NCI-H524 (cell line): Measurements from ENCODE around the gene KIF1A.

ENCODE experiments used
- DNase-seq, 2 experiments: peaks; one replicate each; lab custom pipeline; 2025; lab: John Stamatoyannopoulos, UW

KIF1A gene

DNA sequence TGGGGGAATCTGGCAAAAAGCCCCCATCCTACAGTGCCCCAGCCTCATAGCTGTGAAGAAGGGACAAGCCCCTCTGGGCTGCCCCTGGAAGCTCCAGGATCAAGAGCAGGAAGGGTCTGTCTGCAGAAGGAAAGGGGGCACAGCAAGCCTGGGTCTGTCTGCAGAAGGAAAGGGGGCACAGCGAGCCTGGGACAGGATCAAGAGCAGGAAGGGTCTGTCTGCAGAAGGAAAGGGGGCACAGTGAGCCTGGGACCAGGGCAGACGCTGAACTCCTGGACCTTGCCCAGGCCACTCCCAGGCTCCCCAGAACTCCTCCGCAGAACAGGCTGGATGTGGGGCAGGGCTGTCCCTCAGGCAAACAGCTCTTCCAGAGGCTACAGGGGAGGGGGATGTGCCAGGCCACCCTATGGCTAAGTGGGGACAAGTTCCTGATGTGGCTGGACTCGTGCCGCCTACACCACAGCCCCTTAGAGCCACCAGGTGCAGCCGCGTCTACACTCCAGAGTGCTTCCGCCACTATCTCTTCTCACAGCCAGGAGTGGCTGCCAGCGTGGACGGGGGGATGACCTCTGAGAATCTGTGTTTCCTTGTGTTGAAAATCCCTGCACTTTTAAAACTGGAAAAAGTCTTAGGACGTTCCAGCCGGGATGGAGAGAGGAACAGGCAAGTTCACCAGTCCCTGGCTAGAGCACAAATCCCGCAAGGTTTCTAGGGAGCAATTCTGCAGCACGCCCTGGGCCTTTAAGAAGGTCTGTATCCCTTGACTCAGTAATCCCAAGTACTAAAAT, 20.8 kb downstream of the KIF1A start:
- DNase-seq, result no peak

DNA sequence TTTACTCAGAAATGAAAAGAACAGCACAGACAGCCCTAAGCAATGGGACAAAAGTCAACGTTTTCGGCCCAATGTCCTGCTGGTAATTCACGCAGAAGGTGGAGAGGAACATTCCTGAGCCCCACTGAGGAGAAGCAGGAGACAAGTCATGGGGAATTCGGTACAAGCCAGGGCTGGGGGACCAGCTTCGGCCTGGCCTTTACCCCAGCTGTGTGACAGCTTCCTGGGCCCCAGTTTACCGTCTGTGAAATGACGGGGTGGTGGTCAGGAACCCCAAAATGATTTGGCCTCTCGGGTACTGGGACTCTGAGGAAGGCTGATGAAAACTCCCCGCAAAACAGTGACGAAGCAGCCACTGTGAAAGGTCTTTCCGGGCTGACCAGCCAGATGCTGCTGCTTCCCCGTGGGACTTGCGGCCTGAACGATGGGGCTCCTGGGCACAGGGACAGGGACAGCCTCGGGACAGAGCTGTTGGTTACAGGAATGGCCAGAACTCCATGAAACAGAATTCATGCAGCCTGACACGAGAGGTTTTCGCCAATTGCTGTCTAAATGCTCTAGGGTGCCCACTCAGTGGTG, 21.6 kb downstream of the KIF1A start:
- DNase-seq, result no peak

DNA sequence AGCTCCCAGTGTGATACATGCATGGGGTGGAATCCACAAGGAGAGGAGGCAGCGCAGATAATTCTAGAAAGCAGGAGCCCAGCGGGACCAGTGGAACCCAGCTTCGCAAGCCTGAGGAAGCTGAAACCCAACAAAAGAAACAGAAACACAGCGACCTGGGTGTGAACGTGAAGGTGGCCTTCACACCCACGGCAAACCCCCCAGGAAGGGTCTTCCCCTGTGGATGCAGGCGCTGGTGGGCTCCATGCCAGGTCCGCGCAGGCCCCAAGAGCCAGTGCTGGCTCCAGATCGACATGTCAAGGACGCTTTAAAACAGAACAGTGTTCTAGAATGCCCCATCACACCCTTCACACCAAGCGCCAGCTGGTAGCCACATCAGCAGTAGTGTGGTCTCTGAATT, 22.1 kb downstream of the KIF1A start:
- DNase-seq, result no peak

DNA sequence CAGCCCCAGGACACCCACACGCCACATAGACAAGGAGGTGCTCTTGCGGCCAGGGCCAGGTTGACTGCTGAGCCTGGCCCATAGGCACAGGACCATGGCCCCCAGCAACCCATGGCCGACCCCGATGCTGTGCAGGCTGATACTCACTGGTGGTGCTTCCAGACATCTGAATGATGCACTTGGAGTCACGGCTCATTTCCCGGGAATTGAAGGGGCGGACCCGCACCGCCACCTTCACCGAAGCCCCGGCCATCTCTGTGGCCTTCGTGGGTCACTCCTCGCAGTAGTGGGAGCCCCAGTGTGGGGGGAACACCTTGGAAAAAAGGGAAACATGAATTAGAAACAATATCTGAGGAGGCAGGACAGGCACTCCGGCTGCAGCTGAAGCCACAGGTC, 22.5 kb downstream of the KIF1A start:
- no peak for DNase-seq

DNA sequence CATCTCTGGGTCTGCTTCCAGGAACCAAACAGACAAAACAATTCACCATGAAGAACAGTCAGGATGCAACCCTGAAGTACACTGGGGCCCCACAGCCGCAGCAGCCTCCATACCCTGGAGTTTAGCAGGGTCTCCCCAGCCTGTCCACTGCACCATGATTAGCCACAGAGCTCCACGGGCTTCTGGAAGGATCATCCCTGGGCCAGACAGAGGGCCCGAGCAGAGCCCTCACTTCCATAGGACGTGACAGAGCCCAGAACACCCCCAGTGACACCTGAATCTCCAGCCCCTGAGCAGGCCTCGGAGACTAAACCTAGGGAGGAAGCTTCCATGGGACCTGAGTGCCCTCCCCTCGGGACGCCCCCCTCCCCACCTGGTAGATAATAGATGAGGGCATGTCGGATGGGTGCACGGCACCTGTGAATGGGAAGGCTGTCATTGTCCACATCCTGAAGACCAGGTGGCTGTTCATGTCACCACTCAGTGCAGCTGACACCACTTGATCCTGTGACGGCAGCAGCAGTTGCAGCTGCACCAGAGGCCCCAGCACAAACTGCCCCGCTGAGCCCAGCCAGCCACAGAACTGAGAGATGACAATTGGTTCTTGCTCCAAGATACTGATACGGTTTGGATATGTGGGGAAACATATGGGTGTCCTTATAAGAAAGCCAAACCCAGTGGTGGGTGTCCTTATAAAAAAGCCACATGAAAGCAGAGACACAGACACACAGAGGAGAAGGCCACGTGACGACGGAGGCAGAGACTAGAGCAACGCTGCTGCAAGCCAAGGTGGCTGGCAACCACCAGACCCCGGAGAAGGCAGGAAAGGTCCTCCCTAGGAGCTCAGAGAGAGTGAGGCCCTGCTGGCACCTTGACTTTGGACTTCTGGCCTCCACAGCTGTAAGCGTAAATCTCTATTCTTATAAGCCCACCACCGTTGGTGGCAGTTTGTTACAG, 23.2 kb downstream of the KIF1A start:
- no peak for DNase-seq

DNA sequence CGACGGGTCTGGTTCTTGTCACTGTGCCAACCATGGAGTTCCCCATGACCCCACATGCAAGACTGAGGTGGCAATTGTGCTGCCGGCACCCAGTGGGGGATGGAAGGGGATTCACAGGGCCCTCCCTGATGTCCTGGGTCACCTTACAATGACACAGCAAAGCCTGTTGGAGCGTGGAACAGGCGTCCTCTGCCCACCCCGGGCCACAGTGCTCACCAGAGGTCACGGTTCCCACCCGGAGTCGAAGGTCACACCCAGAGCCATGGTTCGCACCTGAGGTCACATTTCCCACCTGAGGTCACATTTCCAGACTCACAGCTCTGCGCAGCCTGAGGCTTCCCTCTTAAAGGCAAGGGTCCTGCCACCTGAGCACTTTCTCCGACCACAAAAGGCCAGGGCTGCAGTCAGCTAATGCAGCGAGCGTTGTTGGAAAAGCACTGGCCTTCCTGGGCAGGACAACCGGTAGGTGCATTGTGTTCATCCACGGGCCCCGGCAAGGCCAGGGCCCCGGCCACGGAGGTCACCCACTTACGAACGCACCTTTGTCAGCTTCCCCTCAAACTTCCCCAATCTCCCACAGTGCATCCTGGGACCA, 24.0 kb downstream of the KIF1A start:
- no peak for DNase-seq

DNA sequence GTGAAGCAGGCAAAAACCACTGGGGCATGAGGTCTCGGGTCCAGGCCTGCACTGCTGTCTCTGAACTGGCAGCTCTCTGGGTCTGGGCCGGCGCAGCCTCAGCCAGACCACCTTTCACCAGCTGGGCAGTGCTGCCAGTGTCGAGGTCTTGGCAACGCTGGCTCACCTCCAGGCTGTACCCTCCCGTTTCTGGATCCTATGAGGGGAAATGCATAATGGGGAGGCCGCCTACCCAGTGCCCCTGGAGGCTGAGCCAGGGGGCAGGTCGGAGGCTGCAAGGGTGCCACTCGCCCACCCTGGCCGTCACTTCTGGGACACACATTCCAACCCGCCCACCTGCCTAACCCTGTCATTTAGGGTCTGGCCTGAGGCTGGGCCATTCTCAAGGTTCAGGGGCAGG, 24.6 kb downstream of the KIF1A start:
- DNase-seq, result no peak

DNA sequence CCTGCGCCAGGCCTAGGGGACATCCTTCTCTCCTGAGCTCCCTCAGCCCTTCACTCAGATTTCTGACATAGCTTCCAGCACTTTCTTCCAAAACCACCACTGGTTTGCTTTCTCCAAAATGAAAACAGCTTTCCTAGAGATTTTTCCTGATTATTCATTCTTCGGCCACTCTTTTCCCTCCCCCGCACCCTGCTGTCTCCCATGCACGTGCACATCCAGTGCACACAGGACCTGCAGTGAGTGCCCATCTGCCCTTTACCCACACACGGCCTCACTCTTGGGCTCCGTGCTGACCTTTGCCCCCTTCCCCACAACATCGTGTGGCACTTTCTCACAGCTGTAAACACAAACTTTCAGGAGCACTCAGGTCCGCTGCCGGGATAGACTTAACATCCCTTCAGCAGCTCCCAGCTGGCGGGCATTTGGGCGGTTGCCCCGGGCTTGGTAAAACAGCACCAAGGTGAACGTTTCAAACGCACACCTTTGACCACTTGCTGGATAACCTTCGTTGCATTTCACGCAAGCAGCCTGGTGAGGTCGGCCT, 25.8 kb downstream of the KIF1A start:
- DNase-seq, result no peak

DNA sequence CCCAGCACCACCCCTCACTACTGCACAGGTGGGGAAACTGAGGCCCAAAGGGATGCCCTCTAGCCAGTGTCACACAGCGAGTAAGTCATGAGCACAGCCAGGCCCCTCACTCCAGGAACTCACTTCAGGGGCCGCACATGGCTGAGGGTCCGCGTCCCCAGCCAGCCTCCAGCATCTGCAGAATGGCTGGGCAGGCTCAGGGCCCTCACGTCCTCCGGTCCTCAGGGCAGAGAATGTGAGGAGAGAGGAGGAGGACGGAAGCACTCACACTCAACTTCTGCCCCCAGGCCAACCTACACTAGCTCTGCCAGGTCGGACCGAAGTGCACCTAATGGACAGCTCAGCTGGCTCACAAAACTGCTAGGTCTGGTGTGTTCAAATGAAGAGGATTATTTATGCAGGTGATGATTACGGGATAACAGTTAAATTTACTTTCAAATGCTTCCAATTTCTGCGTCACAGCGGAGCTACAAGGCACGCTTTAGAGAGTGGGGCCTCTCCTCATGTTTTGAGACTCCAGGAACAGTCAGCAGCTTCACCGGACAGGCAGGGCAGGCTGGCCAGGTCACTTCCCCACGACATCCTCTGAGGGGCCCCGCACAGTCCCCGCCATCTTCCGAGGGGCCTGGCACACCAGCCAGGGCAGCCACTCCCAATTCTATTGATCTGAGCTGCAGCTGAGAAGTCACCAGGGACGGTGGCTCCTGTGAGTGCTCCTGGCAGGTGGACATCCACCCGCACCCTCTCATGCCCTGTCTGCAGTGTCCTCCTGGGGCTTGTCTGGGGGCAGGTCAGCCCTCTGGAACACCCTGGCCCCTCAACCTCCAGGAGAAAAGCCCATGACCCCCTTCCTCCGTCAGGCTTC, 26.5 kb downstream of the KIF1A start:
- no peak for DNase-seq

DNA sequence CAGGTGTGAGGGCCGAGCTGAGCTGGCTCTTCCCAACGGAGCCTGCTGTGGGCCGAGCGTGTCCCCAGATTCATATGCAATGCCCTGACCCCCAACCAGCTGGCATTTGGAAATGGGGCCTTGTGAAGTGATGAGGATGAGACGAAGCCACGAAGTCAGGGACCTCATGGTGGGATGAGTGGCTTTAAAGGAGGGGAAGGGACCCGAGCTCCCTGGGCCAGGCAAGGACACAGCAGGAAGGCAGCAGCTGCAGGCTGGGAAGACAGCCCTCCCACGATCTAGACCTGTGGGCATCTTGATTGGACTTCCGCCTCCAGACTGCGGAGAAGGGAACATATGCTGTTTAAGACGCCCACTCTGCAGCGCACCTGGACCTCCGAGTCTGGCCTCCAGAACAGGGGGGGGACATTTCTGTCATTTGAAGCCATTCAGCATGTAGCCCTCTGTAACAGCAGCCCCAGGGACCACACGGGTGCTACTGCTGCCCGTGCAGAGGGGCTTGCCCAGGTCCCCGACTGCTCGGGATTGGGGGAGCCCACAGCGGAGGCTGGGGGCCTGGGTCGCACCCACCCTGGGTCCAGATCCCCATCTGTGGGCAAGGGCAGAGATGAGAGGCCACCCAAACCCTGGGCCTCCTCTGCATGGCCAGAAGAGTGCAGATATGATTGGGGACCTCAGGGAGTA, 27.2 kb downstream of the KIF1A start:
- peak in 1 of 2 experiments; percentile 37 for DNase-seq

DNA sequence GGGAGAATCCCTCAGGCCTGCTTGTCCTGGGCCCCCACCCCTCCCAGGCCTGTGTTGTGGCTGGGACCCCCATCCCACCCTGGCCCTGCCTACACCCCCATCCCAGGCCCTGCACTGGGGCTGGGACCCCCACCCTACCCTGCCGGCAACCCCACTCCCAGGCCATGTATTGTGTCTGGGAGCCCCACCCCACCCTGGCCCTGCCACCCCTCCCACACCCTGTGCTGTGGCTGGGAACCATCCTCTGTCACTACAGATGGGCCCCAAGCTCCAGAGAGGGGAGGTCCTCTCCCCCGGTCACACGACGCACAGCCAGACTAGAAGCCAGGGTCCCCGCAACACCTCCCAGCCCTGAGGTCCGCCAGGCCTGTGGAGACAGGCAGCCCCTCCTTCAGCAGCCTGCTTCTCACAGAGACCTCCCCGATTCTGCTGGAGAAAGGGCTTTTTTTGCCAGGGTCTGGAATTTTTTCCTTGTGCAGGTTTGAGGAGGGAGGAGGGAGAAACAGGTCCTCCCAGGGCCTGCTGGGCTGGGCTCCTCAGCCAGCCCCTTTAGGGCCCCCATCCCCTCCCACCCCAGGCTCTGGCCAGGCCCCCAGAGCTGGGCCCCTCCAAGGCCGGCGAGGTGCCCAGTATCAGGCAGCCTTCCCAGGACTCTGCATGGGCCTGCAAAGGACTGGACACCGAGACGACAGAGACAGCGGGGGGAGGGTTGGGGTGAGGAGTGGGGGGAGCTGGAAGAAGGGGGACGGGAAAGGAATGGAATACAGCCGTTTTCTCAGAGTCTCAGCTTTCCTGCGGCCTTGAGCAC, 28.0 kb downstream of the KIF1A start:
- DNase-seq, result no peak

DNA sequence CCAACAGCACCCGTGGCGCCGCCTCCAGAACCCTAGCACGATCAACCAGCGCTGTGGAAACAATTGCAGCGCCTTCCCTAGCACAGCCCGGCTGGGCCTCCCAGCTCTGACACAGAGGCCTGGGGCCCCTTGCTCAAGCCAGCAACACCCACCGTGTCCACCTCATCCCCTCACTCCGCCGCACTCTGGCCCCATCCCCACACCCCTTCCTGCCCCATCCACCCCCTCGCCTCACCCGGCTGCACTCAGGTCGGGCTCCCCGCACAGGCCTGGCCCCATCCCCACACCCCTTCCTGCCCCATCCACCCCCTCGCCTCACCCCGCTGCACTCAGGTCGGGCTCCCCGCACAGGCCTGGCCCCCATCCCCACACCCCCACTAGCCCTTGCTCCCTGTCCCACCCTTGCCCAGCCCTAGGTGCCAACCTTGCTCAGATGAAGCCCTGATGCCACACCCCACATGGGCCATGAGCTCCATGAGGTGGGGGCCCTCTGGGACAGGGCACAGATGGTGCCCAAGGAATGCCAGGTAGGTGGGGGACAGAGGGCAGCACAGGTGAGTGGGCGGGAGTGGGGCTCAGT, 28.7 kb downstream of the KIF1A start:
- DNase-seq, result no peak

DNA sequence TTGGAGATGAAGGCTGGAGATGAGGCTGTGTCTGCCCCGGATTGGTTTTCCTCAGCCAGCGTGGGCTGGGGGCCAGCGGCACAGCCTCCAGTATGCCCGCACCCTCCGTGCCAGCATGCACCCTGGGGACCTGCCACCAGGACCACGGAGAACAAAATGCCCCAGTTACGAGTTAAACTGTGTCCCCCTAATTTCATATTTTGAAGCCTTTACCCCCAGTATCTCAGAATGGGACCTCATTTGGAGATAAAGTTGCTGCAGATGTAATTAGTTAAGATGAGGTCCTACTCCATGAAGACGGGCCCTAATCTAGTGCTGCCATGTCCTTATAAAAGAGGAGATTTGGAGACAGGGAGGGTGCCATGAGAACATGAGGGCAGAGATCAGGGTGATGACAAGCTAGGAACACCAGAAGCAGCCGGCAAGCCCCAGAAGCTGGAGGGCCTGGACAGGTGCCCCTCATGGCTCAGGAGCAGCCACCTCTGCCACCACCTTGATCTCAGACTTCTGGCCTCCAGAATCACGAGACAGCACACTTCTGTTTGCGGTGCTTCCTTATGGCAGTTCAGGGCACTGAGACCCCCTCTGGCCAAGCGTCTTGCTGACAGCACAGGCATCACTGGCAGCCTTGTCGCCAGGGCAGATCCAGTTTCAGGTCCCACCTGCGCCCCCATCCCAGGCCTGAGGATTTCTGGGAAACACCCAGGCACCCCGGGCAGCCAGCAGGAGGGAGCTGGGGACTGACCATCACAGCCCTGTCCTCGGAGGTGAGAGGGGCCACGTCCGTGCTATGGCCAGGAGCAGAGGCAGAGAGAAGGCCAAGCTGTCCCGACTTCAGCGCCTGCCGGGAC, 29.4 kb downstream of the KIF1A start:
- no peak for DNase-seq

DNA sequence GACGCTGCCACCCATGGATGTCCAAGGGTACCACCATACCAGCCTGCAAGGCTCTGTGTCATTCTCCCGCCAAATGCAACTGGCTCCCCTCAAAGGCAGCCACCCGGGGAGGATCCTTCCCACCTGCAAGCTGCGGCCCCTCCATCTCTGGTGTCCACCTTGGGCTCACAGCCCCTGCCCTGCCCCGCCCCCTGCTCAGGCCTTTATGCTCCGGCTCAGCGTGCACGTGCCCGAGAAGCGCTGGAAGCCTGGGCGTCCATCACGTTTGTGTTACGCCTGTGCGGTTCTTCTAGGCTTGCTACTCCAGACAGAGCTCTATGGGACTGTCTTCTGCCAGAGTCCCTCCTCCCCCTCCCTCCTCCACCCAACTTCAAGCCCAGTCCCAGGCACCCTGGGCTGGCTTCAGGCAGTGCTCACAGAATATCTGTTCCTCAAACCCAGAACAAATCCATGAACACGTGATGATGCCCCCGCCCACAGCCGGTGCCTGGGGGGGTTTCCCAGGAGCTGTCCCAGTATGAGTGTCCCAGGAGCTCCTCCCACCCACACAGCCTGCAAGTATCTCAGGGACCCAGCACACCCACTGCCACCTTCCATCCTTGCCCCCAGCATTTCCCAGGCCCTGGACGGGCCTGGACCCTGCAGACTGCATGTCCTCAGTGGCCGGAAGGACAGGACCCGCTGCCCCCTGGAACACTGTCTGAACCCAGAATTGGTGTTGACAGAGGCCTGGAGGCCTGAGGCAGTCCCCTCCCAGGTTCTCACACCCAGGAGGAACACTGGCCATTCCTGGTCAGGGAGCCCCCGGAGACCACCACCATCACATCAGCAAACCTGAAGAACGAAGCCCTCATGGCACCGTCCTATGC, 30.3 kb downstream of the KIF1A start:
- DNase-seq, result no peak

DNA sequence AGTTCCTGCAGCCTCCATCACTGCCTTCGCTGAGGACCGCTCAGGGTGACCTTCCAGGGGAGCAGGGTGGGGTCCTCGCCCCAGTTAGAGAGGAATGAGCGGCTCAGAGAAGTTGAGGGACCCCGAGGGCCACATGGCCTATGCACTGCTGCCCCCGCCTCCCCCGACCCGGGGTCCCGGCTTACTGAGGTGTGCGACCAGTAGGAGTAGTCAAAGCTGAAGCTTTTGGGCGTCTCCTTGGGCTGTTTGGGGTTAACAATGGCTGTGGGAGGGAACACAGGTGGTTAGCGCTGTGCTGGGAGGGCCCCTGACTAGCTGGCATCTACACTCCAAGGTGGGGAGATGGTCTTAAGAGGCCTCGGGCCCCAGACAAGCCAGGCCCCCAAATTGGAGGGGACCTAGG, 31.0 kb downstream of the KIF1A start:
- no peak for DNase-seq

DNA sequence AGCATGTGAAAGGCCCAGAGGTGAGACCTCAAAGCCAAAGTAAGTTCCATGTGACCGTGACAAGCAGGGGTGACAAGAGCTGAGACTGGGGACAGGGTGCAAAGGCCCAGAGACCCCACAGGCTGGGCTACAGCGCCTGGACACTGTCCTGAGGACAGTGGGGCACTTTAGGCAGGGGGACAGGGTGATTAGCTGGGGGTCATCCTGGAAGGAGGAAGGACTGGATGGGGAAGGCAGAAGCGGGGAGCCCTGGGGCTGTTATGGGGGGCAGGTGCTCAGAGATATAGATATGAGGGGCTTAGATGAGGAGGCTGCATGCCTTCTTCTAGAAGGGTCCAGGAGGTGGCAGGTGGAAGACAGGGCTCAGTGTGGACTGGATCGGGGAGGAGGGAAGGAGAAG, 31.5 kb downstream of the KIF1A start:
- no peak for DNase-seq
